Measurements from ENCODE around the gene RSL24D1.
"Not testable (repeated sequence)": the region's sequence is repeated elsewhere in the genome, so short reads cannot be mapped to it uniquely, and the experiment has no call there.

Gene RSL24D1

GRCh38 chr15:55164284-55164683 lies 32.5 kb downstream of the RSL24D1 start:
- Histone ChIP-seq H3K9ac (ENCODE audit: low read length) (no peak overlapping the region), H3K36me3 (replicated peaks; ENCODE audit: low read depth, low read length) (no peaks in the 10 kb centered on the region), H2AFZ (ENCODE audit: low read depth, low read length) (no peak overlapping the region)

DNA sequence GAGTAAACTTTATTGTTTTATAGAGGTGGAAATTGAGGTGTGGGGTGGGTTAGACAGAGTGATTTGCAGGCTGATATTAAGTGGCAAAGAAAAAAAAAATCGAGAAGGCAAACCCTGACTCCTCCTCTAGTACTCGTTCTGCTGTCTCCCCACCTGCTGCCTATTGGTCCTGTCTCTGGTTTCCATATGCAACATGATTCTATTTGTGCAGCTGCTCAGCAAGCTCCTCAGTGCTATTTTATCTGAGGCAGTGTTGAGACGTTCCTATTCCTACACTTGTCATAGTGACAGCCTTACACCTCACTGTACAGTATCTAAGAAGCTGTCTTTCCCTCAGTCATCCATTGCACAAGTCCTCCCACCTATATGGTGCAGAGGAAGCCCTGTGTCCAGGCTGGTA lies 45.1 kb downstream of the RSL24D1 start:
- H3K4me1 ChIP-seq (ENCODE audit: low read length): no peaks in the 10 kb centered on the region

More at GRCh38 chr15:55164284-55164683, 32.5 kb downstream of the RSL24D1 start:
- Histone ChIP-seq H3K9me3 (ENCODE audit: insufficient read depth, low read length) (no peaks in the 10 kb centered on the region), H3K4me1 (ENCODE audit: low read length) (no peaks in the 10 kb centered on the region), H3K27me3 (ENCODE audit: low read depth, low read length) (no peaks in the 10 kb centered on the region), H4K20me1 (ENCODE audit: insufficient read depth, low read length) (no peaks in the 10 kb centered on the region), H3K4me2 (ENCODE audit: low read length) (no peak overlapping the region), H3K79me2 (ENCODE audit: low read length) (no peaks in the 10 kb centered on the region), H3K4me3 (ENCODE audit: low read length) (no peak overlapping the region), H3K27ac (ENCODE audit: low read length) (no peak overlapping the region)
- TF ChIP-seq CTCF (IDR thresholded peaks at IDR 0.05; ENCODE audit: low read depth, low read length): no peak
- TF ChIP-seq EZH2phosphoT487 (IDR thresholded peaks at IDR 0.05; ENCODE audit: low read depth): no peak

GRCh38 chr15:55143132-55143531 lies 53.6 kb downstream of the RSL24D1 start:
- H3K9ac ChIP-seq (ENCODE audit: low read length); H3K4me1 ChIP-seq (ENCODE audit: low read length); H3K9me3 ChIP-seq (ENCODE audit: insufficient read depth, low read length); H3K79me2 ChIP-seq (ENCODE audit: low read length); H4K20me1 ChIP-seq (ENCODE audit: insufficient read depth, low read length); H3K36me3 ChIP-seq (replicated peaks; ENCODE audit: low read depth, low read length); H3K27me3 ChIP-seq (ENCODE audit: low read depth, low read length); H3K27ac ChIP-seq (ENCODE audit: low read length); H3K4me2 ChIP-seq (ENCODE audit: low read length); H2AFZ ChIP-seq (ENCODE audit: low read depth, low read length); H3K4me3 ChIP-seq (ENCODE audit: low read length): not testable (repeated sequence)

More for the DNA sequence above, 45.1 kb downstream of the RSL24D1 start:
- no peaks in the 10 kb centered on the region for H3K36me3 ChIP-seq (replicated peaks; ENCODE audit: low read depth, low read length)
- no peaks in the 10 kb centered on the region for H3K9me3 ChIP-seq (ENCODE audit: insufficient read depth, low read length)
- no peak overlapping the region for H3K4me2 ChIP-seq (ENCODE audit: low read length)
- TF ChIP-seq EZH2phosphoT487 (IDR thresholded peaks at IDR 0.05; ENCODE audit: low read depth) (no peak), CTCF (IDR thresholded peaks at IDR 0.05; ENCODE audit: low read depth, low read length) (no peak)
- H4K20me1 ChIP-seq (ENCODE audit: insufficient read depth, low read length): no peaks in the 10 kb centered on the region
- H3K4me3 ChIP-seq (ENCODE audit: low read length): no peak overlapping the region
- H2AFZ ChIP-seq (ENCODE audit: low read depth, low read length): no peak overlapping the region
- H3K27ac ChIP-seq (ENCODE audit: low read length): no peak overlapping the region
- no peak overlapping the region for H3K9ac ChIP-seq (ENCODE audit: low read length)
- H3K27me3 ChIP-seq (ENCODE audit: low read depth, low read length): no peaks in the 10 kb centered on the region
- H3K79me2 ChIP-seq (ENCODE audit: low read length): no peaks in the 10 kb centered on the region

DNA sequence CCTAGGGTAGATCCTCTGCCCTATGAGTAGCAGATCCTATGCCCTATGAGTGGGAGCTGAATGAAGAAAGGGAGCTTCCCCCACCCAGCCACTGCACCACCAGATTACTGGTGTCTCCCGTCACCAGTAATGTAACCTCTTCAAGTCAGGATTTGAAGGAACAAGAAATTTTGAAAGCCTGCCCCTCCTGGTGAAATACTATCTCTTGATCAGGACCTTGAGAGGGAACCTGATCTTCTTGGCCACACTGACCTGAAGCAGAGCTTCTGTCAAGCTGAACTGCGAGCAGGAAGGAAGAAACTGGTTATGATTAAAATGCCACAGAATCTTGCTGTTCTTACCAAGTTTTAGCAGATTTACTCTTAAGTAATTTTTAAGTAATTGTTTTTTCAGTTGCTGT lies 62.8 kb downstream of the RSL24D1 start:
- Histone ChIP-seq H3K4me2 (ENCODE audit: low read length) (no peak overlapping the region), H4K20me1 (ENCODE audit: insufficient read depth, low read length) (no peaks in the 10 kb centered on the region), H3K4me3 (ENCODE audit: low read length) (no peak overlapping the region), H3K9ac (ENCODE audit: low read length) (no peak overlapping the region), H3K27me3 (ENCODE audit: low read depth, low read length) (no peaks in the 10 kb centered on the region), H3K9me3 (ENCODE audit: insufficient read depth, low read length) (peaks cover 7% of the 10 kb centered on the region; the same call in 1 of the 2 replicates), H3K4me1 (ENCODE audit: low read length) (no peaks in the 10 kb centered on the region), H3K36me3 (replicated peaks; ENCODE audit: low read depth, low read length) (no peaks in the 10 kb centered on the region), H3K79me2 (ENCODE audit: low read length) (no peaks in the 10 kb centered on the region), H2AFZ (ENCODE audit: low read depth, low read length) (no peak overlapping the region), H3K27ac (ENCODE audit: low read length) (no peak overlapping the region)
- no peak for TF ChIP-seq EZH2phosphoT487 (IDR thresholded peaks at IDR 0.05; ENCODE audit: low read depth)
- no peak for TF ChIP-seq CTCF (IDR thresholded peaks at IDR 0.05; ENCODE audit: low read depth, low read length)

- H3K9me3 ChIP-seq (ENCODE audit: insufficient read depth, low read length): peaks cover 7% of the 10 kb centered on the region; the same call in 1 of the 2 replicates
- no peaks in the 10 kb centered on the region for H4K20me1 ChIP-seq (ENCODE audit: insufficient read depth, low read length)
- no peaks in the 10 kb centered on the region for H3K27me3 ChIP-seq (ENCODE audit: low read depth, low read length)
Observed at GRCh38 chr15:55132672-55133071, 64.1 kb downstream of the RSL24D1 start.

More at GRCh38 chr15:55132672-55133071, 64.1 kb downstream of the RSL24D1 start:
- no peak overlapping the region for H3K4me3 ChIP-seq (ENCODE audit: low read length)
- H2AFZ ChIP-seq (ENCODE audit: low read depth, low read length): no peak overlapping the region
- no peaks in the 10 kb centered on the region for H3K79me2 ChIP-seq (ENCODE audit: low read length)
- H3K4me2 ChIP-seq (ENCODE audit: low read length): no peak overlapping the region
- H3K36me3 ChIP-seq (replicated peaks; ENCODE audit: low read depth, low read length): no peaks in the 10 kb centered on the region
- H3K9ac ChIP-seq (ENCODE audit: low read length): no peak overlapping the region
- H3K4me1 ChIP-seq (ENCODE audit: low read length): no peaks in the 10 kb centered on the region
- TF ChIP-seq CTCF (IDR thresholded peaks at IDR 0.05; ENCODE audit: low read depth, low read length) (no peak), EZH2phosphoT487 (IDR thresholded peaks at IDR 0.05; ENCODE audit: low read depth) (no peak)
- H3K27ac ChIP-seq (ENCODE audit: low read length): no peak overlapping the region

All from OCI-LY3 (cell line).